GM18519 (cell line): ENCODE data around the gene STK11.
A peak's percentile ranks its signal among the peaks of the same experiment; 100 is the strongest.

Source experiments
- ATAC-seq: cut with Tn5 transposase; IDR thresholded peaks from one replicate; pipeline ENCODE4 v1.9.1; 2021; ENCODE audit warnings: mild to moderate bottlenecking, moderate library complexity; ENCODE audit not compliant: unreplicated experiment, low FRiP score

The STK11 gene

GRCh38 chr19:1257475-1258162 is 52.0 kb downstream of the STK11 start:
- no peak for ATAC-seq

GRCh38 chr19:1258163-1258492 is 52.5 kb downstream of the STK11 start:
- ATAC-seq, result no peak

- ATAC-seq, result no peak
These were observed 53.2 kb downstream of the STK11 start for GRCh38 chr19:1258707-1259205.

GRCh38 chr19:1259206-1259875 is 53.8 kb downstream of the STK11 start:
- ATAC-seq, result no peak

- ATAC-seq, result no peak
These were observed 54.5 kb downstream of the STK11 start for GRCh38 chr19:1259876-1260748.

GRCh38 chr19:1260749-1261537 is 55.4 kb downstream of the STK11 start:
- ATAC-seq, result peak; percentile 41

GRCh38 chr19:1261538-1261797 is 55.9 kb downstream of the STK11 start:
- ATAC-seq, result no peak

- no peak for ATAC-seq
These were observed 56.4 kb downstream of the STK11 start for GRCh38 chr19:1261798-1262622.

- ATAC-seq, result no peak
These were observed 57.1 kb downstream of the STK11 start for GRCh38 chr19:1262623-1263123.

- ATAC-seq, result no peak
These were observed 57.6 kb downstream of the STK11 start for GRCh38 chr19:1263188-1263587.

GRCh38 chr19:1264801-1265614 is 59.4 kb downstream of the STK11 start:
- ATAC-seq, result no peak

- no peak for ATAC-seq
These were observed 60.1 kb downstream of the STK11 start for GRCh38 chr19:1265615-1266128.

- ATAC-seq, result no peak
These were observed 60.7 kb downstream of the STK11 start for GRCh38 chr19:1266129-1266915.

- ATAC-seq, result no peak
These were observed 61.4 kb downstream of the STK11 start for GRCh38 chr19:1266916-1267476.

GRCh38 chr19:1267477-1268225 is 62.1 kb downstream of the STK11 start:
- ATAC-seq, result no peak

- ATAC-seq, result no peak
These were observed 62.9 kb downstream of the STK11 start for GRCh38 chr19:1268226-1269064.
